ENCODE measurements around the gene PCNX3. TPM values are rescaled to one million over a fixed set of nuclear protein-coding genes. Genes with fewer than 3 reads are reported as not detected.

Gene PCNX3
- total RNA-seq, 1 donor: 27.9 TPM

GRCh38 chr11:65611758-65612603, 3.6 kb upstream of the PCNX3 start:
- no peak for TF ChIP-seq CTCF (IDR thresholded peaks at IDR 0.05; ENCODE audit: extremely low read depth, low read depth, low read length)
- Histone ChIP-seq H3K4me1 (ENCODE audit: insufficient read depth, low read length) (peaks cover 40% of the 10 kb centered on the region), H3K27me3 (ENCODE audit: insufficient read depth, low read length) (no peaks in the 10 kb centered on the region), H3K4me3 (ENCODE audit: insufficient read depth, low read length) (peak overlapping the region; percentile 93), H3K27ac (ENCODE audit: low read depth, low read length) (no peak overlapping the region), H4K20me1 (ENCODE audit: insufficient read depth, low read length) (peaks cover 58% of the 10 kb centered on the region), H3K79me2 (ENCODE audit: insufficient read depth, low read length) (peaks cover 79% of the 10 kb centered on the region), H2AFZ (ENCODE audit: low read length) (no peak overlapping the region), H3K4me2 (ENCODE audit: insufficient read depth, low read length) (peak overlapping the region; percentile 94), H3K36me3 (ENCODE audit: insufficient read depth, low read length) (peaks cover 14% of the 10 kb centered on the region), H3K9me3 (ENCODE audit: low read depth, low read length) (no peaks in the 10 kb centered on the region)
- no peak for DNase-seq (ENCODE audit: insufficient read length, low spot score, missing footprints)

GRCh38 chr11:65612691-65613090, 2.9 kb upstream of the PCNX3 start:
- peaks cover 18% of the 10 kb centered on the region for H3K36me3 ChIP-seq (ENCODE audit: insufficient read depth, low read length)
- TF ChIP-seq CTCF (IDR thresholded peaks at IDR 0.05; ENCODE audit: extremely low read depth, low read depth, low read length): no peak

GRCh38 chr11:65613091-65613928, 2.3 kb upstream of the PCNX3 start:
- peak overlapping the region; percentile 93 for H3K4me3 ChIP-seq (ENCODE audit: insufficient read depth, low read length)
- peaks cover 36% of the 10 kb centered on the region for H3K4me1 ChIP-seq (ENCODE audit: insufficient read depth, low read length)
- TF ChIP-seq CTCF (IDR thresholded peaks at IDR 0.05; ENCODE audit: extremely low read depth, low read depth, low read length): no peak
- H3K79me2 ChIP-seq (ENCODE audit: insufficient read depth, low read length): peaks cover 88% of the 10 kb centered on the region
- H3K27ac ChIP-seq (ENCODE audit: low read depth, low read length): peak overlapping the region; percentile 92
- peaks cover 18% of the 10 kb centered on the region for H3K36me3 ChIP-seq (ENCODE audit: insufficient read depth, low read length)
- DNase-seq (ENCODE audit: insufficient read length, low spot score, missing footprints): peak; percentile 89
- no peaks in the 10 kb centered on the region for H3K27me3 ChIP-seq (ENCODE audit: insufficient read depth, low read length)
- no peaks in the 10 kb centered on the region for H3K9me3 ChIP-seq (ENCODE audit: low read depth, low read length)
- no peak overlapping the region for H2AFZ ChIP-seq (ENCODE audit: low read length)
- H4K20me1 ChIP-seq (ENCODE audit: insufficient read depth, low read length): peaks cover 56% of the 10 kb centered on the region
- H3K4me2 ChIP-seq (ENCODE audit: insufficient read depth, low read length): peak overlapping the region; percentile 94

More at GRCh38 chr11:65612691-65613090, 2.9 kb upstream of the PCNX3 start:
- H3K79me2 ChIP-seq (ENCODE audit: insufficient read depth, low read length): peaks cover 87% of the 10 kb centered on the region
- no peak for DNase-seq (ENCODE audit: insufficient read length, low spot score, missing footprints)
- peaks cover 61% of the 10 kb centered on the region for H4K20me1 ChIP-seq (ENCODE audit: insufficient read depth, low read length)
- H3K27me3 ChIP-seq (ENCODE audit: insufficient read depth, low read length): no peaks in the 10 kb centered on the region
- H3K9me3 ChIP-seq (ENCODE audit: low read depth, low read length): no peaks in the 10 kb centered on the region
- peak overlapping the region; percentile 94 for H3K4me2 ChIP-seq (ENCODE audit: insufficient read depth, low read length)
- peak overlapping the region; percentile 93 for H3K4me3 ChIP-seq (ENCODE audit: insufficient read depth, low read length)
- peaks cover 37% of the 10 kb centered on the region for H3K4me1 ChIP-seq (ENCODE audit: insufficient read depth, low read length)
- no peak overlapping the region for H3K27ac ChIP-seq (ENCODE audit: low read depth, low read length)
- no peak overlapping the region for H2AFZ ChIP-seq (ENCODE audit: low read length)
